ENCODE results near the gene HFE.
"Not testable (repeated sequence)": the region's sequence is repeated elsewhere in the genome, so short reads cannot be mapped to it uniquely, and the experiment has no call there.

HFE gene

DNA sequence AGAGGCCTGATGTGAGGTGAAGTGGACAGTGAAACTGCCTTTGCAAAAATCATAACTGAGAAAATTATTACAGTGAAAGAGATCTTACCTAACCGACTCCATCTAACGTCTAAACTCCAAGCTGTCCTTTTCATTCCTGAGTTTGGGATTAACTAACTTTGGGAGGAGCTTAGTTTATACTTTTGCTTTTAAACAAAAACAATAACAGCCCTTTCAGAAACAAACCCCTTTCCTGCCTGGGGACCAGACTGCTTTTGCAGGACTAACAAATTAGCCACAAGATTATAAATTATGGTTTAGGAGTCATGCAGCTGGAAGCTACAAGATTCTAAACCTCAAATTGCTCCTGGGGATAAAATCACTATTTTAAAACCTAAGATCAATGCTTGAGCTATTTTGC lies 38.6 kb upstream of the HFE start:
- WGBS, result no CpG with 5 or more reads among the region's 2 CpGs
- Histone ChIP-seq H3K9me3 (ENCODE audit: control insufficient read depth, low read length) (no peaks in the 10 kb centered on the region), H3K4me3 (ENCODE audit: insufficient read depth in 1 of 2, low read depth in 1 of 2, low read length in 2 of 2) (no peak overlapping the region), H3K4ac (ENCODE audit: low read depth in 1 of 2, low read length in 2 of 2) (no peak overlapping the region), H4K91ac (ENCODE audit: low read length) (no peak overlapping the region), H3K18ac (ENCODE audit: low read depth in 1 of 2, low read length in 2 of 2) (no peak overlapping the region), H2BK120ac (ENCODE audit: low read depth, low read length) (no peak overlapping the region), H2BK5ac (ENCODE audit: low read depth, low read length, poor library complexity, severe bottlenecking) (no peak overlapping the region), H3K23ac (ENCODE audit: low read length in 2 of 2) (no peak overlapping the region), H4K8ac (ENCODE audit: low read length) (no peak overlapping the region), H2AFZ (ENCODE audit: low read depth, low read length) (no peak overlapping the region), H2BK15ac (ENCODE audit: low read depth, poor library complexity, severe bottlenecking) (no peak overlapping the region), H3K27ac (ENCODE audit: low read length, poor library complexity, severe bottlenecking) (no peak overlapping the region), H2BK12ac (ENCODE audit: low read length in 2 of 2) (no peak overlapping the region), H3K9ac (ENCODE audit: low read length) (no peak overlapping the region), H3K27me3 (ENCODE audit: control insufficient read depth in 1 of 2, insufficient read depth in 1 of 2, low read length in 2 of 2) (no peaks in the 10 kb centered on the region), H3K36me3 (ENCODE audit: control insufficient read depth in 1 of 2, insufficient read depth in 2 of 2, low read depth in 1 of 2, low read length in 2 of 2) (no peaks in the 10 kb centered on the region), H3K4me2 (ENCODE audit: low read length, poor library complexity, severe bottlenecking) (no peak overlapping the region), H2AK5ac (ENCODE audit: low read length, severe bottlenecking) (no peak overlapping the region), H3K4me1 (ENCODE audit: control insufficient read depth, insufficient read depth, low read depth, low read length) (peaks cover 1% of the 10 kb centered on the region), H3K79me1 (replicated peaks; ENCODE audit: low read length, poor library complexity, severe bottlenecking) (no peaks in the 10 kb centered on the region), H3K14ac (ENCODE audit: low read length in 2 of 2) (no peak overlapping the region)
- no peak for DNase-seq

DNA sequence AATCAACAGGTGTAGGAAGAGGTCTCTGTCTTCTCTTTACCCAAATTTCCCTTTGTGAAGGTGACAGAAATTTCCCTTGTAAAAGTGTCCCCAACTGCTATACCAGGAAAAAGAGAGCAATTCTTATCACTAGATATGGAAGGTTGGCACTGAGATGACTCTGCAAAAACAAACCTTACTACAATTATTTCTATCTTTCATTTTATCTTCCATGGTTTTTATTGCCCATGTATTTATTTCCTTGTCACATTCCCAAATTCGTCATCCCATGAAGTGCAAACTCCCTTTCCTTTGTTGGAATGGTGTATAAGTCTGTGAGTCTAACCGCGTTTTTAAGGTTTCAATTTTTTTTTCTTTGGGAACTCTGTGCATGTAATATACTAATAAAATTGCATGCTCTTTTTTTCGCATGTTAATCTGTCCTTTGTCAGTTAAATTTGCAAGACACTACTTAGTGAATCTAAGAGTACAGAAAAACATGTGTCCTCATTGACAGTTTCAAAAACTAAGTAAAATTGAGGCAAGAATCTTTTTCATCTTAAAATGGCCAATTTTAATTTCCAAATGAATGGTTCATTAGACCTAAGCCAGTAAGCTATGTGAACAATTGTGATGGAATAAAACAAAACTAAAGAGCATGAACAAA lies 35.4 kb upstream of the HFE start:
- H3K4ac ChIP-seq (ENCODE audit: low read depth in 1 of 2, low read length in 2 of 2), result no peak overlapping the region
- H3K36me3 ChIP-seq (ENCODE audit: control insufficient read depth in 1 of 2, insufficient read depth in 2 of 2, low read depth in 1 of 2, low read length in 2 of 2), result no peaks in the 10 kb centered on the region
- H3K23ac ChIP-seq (ENCODE audit: low read length in 2 of 2), result no peak overlapping the region
- no peak for DNase-seq
- H3K9ac ChIP-seq (ENCODE audit: low read length), result no peak overlapping the region
- H2AK5ac ChIP-seq (ENCODE audit: low read length, severe bottlenecking), result no peak overlapping the region
- H2AFZ ChIP-seq (ENCODE audit: low read depth, low read length), result no peak overlapping the region
- H4K91ac ChIP-seq (ENCODE audit: low read length), result no peak overlapping the region
- 90% methylated on average over 2 of the region's 4 CpGs for WGBS
- no peak overlapping the region for H3K4me3 ChIP-seq (ENCODE audit: insufficient read depth in 1 of 2, low read depth in 1 of 2, low read length in 2 of 2)
- H2BK15ac ChIP-seq (ENCODE audit: low read depth, poor library complexity, severe bottlenecking), result no peak overlapping the region
- H2BK120ac ChIP-seq (ENCODE audit: low read depth, low read length), result no peak overlapping the region
- H3K14ac ChIP-seq (ENCODE audit: low read length in 2 of 2), result no peak overlapping the region
- no peak overlapping the region for H3K18ac ChIP-seq (ENCODE audit: low read depth in 1 of 2, low read length in 2 of 2)
- peaks cover 3% of the 10 kb centered on the region for H3K4me1 ChIP-seq (ENCODE audit: control insufficient read depth, insufficient read depth, low read depth, low read length)
- no peak overlapping the region for H2BK12ac ChIP-seq (ENCODE audit: low read length in 2 of 2)
- no peak overlapping the region for H3K27ac ChIP-seq (ENCODE audit: low read length, poor library complexity, severe bottlenecking)
- no peak overlapping the region for H2BK5ac ChIP-seq (ENCODE audit: low read depth, low read length, poor library complexity, severe bottlenecking)
- no peaks in the 10 kb centered on the region for H3K9me3 ChIP-seq (ENCODE audit: control insufficient read depth, low read length)
- no peak overlapping the region for H3K4me2 ChIP-seq (ENCODE audit: low read length, poor library complexity, severe bottlenecking)
- H3K79me1 ChIP-seq (replicated peaks; ENCODE audit: low read length, poor library complexity, severe bottlenecking), result peaks cover 2% of the 10 kb centered on the region
- H4K8ac ChIP-seq (ENCODE audit: low read length), result no peak overlapping the region
- H3K27me3 ChIP-seq (ENCODE audit: control insufficient read depth in 1 of 2, insufficient read depth in 1 of 2, low read length in 2 of 2), result no peaks in the 10 kb centered on the region

DNA sequence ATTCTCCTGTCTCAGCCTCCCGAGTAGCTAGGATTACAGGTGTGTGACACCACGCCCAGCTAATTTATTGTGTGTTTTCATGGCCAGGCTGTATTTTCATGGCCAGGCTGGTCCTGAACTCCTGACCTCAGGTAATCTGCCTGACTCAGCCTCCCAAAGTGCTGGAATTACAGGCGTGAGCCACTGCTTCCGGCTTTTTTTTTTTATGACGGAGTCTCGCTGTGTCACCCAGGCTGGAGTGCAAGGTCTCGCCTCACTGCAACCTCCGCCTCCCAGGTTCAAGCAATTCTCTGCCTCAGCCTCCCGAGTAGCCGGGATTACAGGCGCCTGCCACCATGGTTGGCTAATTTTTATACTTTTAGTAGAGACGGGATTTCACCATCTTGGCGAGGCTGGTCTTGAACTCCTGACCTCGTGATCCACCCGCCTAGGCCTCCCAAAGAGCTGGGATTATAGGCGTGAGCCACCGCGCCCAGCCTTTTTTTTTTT lies 34.4 kb upstream of the HFE start:
- not testable (repeated sequence) for H4K8ac ChIP-seq (ENCODE audit: low read length); H3K79me1 ChIP-seq (replicated peaks; ENCODE audit: low read length, poor library complexity, severe bottlenecking); H3K9me3 ChIP-seq (ENCODE audit: control insufficient read depth, low read length); H3K9ac ChIP-seq (ENCODE audit: low read length); H2BK5ac ChIP-seq (ENCODE audit: low read depth, low read length, poor library complexity, severe bottlenecking); H3K23ac ChIP-seq (ENCODE audit: low read length in 2 of 2); H4K91ac ChIP-seq (ENCODE audit: low read length); H3K27me3 ChIP-seq (ENCODE audit: control insufficient read depth in 1 of 2, insufficient read depth in 1 of 2, low read length in 2 of 2); DNase-seq; H3K27ac ChIP-seq (ENCODE audit: low read length, poor library complexity, severe bottlenecking); H2AK5ac ChIP-seq (ENCODE audit: low read length, severe bottlenecking); H3K18ac ChIP-seq (ENCODE audit: low read depth in 1 of 2, low read length in 2 of 2); H2AFZ ChIP-seq (ENCODE audit: low read depth, low read length); H3K4ac ChIP-seq (ENCODE audit: low read depth in 1 of 2, low read length in 2 of 2); H3K36me3 ChIP-seq (ENCODE audit: control insufficient read depth in 1 of 2, insufficient read depth in 2 of 2, low read depth in 1 of 2, low read length in 2 of 2); H3K14ac ChIP-seq (ENCODE audit: low read length in 2 of 2); H3K4me3 ChIP-seq (ENCODE audit: insufficient read depth in 1 of 2, low read depth in 1 of 2, low read length in 2 of 2); H2BK12ac ChIP-seq (ENCODE audit: low read length in 2 of 2); H3K4me1 ChIP-seq (ENCODE audit: control insufficient read depth, insufficient read depth, low read depth, low read length); H2BK120ac ChIP-seq (ENCODE audit: low read depth, low read length); H2BK15ac ChIP-seq (ENCODE audit: low read depth, poor library complexity, severe bottlenecking); H3K4me2 ChIP-seq (ENCODE audit: low read length, poor library complexity, severe bottlenecking)
- WGBS, result 97% methylated on average over 18 of the region's 18 CpGs

DNA sequence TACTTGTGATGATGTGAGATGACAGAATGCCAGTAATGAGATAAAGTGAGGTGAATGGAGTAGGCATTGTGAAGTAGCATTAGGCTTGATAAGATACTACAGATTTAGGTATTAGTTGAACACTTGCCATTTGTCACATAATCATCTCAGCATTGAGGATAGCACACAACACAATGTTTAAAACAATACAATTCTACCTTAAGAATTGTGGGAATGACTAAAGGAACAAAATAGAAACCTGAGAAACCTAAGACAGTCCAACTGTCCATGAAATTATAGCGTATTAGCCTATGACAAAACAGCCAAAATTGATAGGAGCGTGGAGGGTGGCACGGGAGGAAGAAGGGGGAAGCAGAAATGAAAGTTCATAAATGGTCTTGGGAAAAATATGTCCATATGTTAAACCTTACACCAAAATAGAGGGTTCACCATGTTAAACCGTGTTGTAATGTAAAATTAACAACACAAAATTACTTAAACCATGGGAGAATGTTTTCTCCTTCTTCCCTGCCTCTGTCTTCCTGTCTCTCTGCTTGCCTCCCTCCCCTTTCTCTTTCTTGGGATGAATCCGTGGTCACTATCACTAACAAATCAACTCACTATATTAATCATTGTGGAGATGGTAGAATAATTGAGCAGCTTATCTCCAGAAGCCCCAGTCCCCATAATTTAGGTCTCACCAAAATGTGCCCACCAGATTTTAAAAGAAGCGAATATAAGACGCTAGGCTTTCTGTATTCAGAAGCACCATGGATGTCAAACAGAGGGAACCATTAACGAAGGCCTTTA lies 33.0 kb upstream of the HFE start:
- no peaks in the 10 kb centered on the region for H3K27me3 ChIP-seq (ENCODE audit: control insufficient read depth in 1 of 2, insufficient read depth in 1 of 2, low read length in 2 of 2)
- no peaks in the 10 kb centered on the region for H3K36me3 ChIP-seq (ENCODE audit: control insufficient read depth in 1 of 2, insufficient read depth in 2 of 2, low read depth in 1 of 2, low read length in 2 of 2)
- peak overlapping the region in 1 of 2 experiments; percentile 78 for H3K4me3 ChIP-seq (ENCODE audit: insufficient read depth in 1 of 2, low read depth in 1 of 2, low read length in 2 of 2)
- H2BK15ac ChIP-seq (ENCODE audit: low read depth, poor library complexity, severe bottlenecking), result no peak overlapping the region
- no peak overlapping the region for H4K8ac ChIP-seq (ENCODE audit: low read length)
- H3K4me2 ChIP-seq (ENCODE audit: low read length, poor library complexity, severe bottlenecking), result peak overlapping the region; percentile 63
- no peak overlapping the region for H2BK120ac ChIP-seq (ENCODE audit: low read depth, low read length)
- peak overlapping the region in 1 of 2 experiments; percentile 87 for H3K18ac ChIP-seq (ENCODE audit: low read depth in 1 of 2, low read length in 2 of 2)
- no peak overlapping the region for H3K23ac ChIP-seq (ENCODE audit: low read length in 2 of 2)
- H2BK12ac ChIP-seq (ENCODE audit: low read length in 2 of 2), result no peak overlapping the region
- peak overlapping the region; percentile 98 for H3K27ac ChIP-seq (ENCODE audit: low read length, poor library complexity, severe bottlenecking)
- peak overlapping the region; percentile 95 for H3K9ac ChIP-seq (ENCODE audit: low read length)
- no peak overlapping the region for H3K4ac ChIP-seq (ENCODE audit: low read depth in 1 of 2, low read length in 2 of 2)
- WGBS, result 46% methylated on average over 5 of the region's 8 CpGs
- H3K14ac ChIP-seq (ENCODE audit: low read length in 2 of 2), result no peak overlapping the region
- no peak overlapping the region for H2AFZ ChIP-seq (ENCODE audit: low read depth, low read length)
- H3K4me1 ChIP-seq (ENCODE audit: control insufficient read depth, insufficient read depth, low read depth, low read length), result peaks cover 3% of the 10 kb centered on the region
- peaks cover 2% of the 10 kb centered on the region for H3K79me1 ChIP-seq (replicated peaks; ENCODE audit: low read length, poor library complexity, severe bottlenecking)
- DNase-seq, result no peak
- H4K91ac ChIP-seq (ENCODE audit: low read length), result no peak overlapping the region
- H3K9me3 ChIP-seq (ENCODE audit: control insufficient read depth, low read length), result no peaks in the 10 kb centered on the region
- H2BK5ac ChIP-seq (ENCODE audit: low read depth, low read length, poor library complexity, severe bottlenecking), result peak overlapping the region; percentile 31
- H2AK5ac ChIP-seq (ENCODE audit: low read length, severe bottlenecking), result peak overlapping the region; percentile 84
